K562 (cell line): Measurements from ENCODE around the gene CLIP1. TPM values are rescaled to one million over a fixed set of nuclear protein-coding genes. Genes with fewer than 3 reads are reported as not detected.

ENCODE experiments used
- CCNT2 ChIP-seq: IDR thresholded peaks from 2 replicates; pipeline ENCODE4 v1.6.1; 2011; ENCODE audit warnings: borderline replicate concordance, low read depth, mild to moderate bottlenecking, moderate library complexity, mixed read lengths, low read length; ENCODE audit not compliant: insufficient read length; ENCODE audit errors: extremely low read depth
- CREB1 ChIP-seq, 2 experiments: sonication (generic) in 1 of 2; formaldehyde crosslinking in 1 of 2; IDR thresholded peaks; 2 replicates each; pipeline versions ENCODE4 v1.6.1 to v1.8.0; 2012 to 2022; ENCODE audit warnings: inconsistent platforms in 1 of 2, mild to moderate bottlenecking in 1 of 2, missing genetic modification reagents in 1 of 2, moderate library complexity in 1 of 2
- ERF ChIP-seq: fragments of 450-650 bp; formaldehyde crosslinking; IDR thresholded peaks from 2 replicates; pipeline ENCODE4 v1.4.0; 2020; ENCODE audit warnings: mild to moderate bottlenecking, mixed read lengths
- ESRRA ChIP-seq: fragments of 450-650 bp; IDR thresholded peaks from 2 replicates; pipeline ENCODE4 v1.6.1; 2014; ENCODE audit warnings: low read depth, mild to moderate bottlenecking, moderate library complexity, borderline replicate concordance
- HBP1 ChIP-seq: fragments of 450-650 bp; formaldehyde crosslinking; IDR thresholded peaks from 2 replicates; pipeline ENCODE4 v1.4.0; 2022; ENCODE audit warnings: missing genetic modification characterization
- HLTF ChIP-seq: fragments of 450-650 bp; IDR thresholded peaks from 2 replicates; pipeline ENCODE4 v1.6.1; 2016
- HNRNPLL ChIP-seq: fragments of 200-400 bp; formaldehyde crosslinking; IDR thresholded peaks from 2 replicates; pipeline ENCODE4 v1.6.1; 2017; ENCODE audit warnings: low read length, low read depth, mild to moderate bottlenecking; ENCODE audit not compliant: poor library complexity, severe bottlenecking
- ID3 ChIP-seq, 2 experiments: fragments of 250-450 bp in 1 of 2; fragments of 450-650 bp in 1 of 2; sonication (Bioruptor Pico) in 1 of 2; IDR thresholded peaks; 2 replicates each; pipeline versions ENCODE4 v1.6.1 to v1.8.0; 2016 to 2021; ENCODE audit warnings: mild to moderate bottlenecking in 2 of 2, moderate library complexity in 2 of 2, missing compliant biosample characterization in 1 of 2, missing genetic modification characterization in 1 of 2
- KAT7 ChIP-seq: sonication (generic); formaldehyde crosslinking; IDR thresholded peaks from 2 replicates; pipeline ENCODE4 v1.8.0; 2022; ENCODE audit warnings: missing genetic modification reagents, mild to moderate bottlenecking, borderline replicate concordance
- MYNN ChIP-seq, 2 experiments: sonication (generic); formaldehyde crosslinking in 1 of 2; IDR thresholded peaks; 2 replicates each; pipeline versions ENCODE4 v1.5.0 to v1.6.1; 2016 to 2020; ENCODE audit warnings: antibody characterized with exemption in 1 of 2, missing genetic modification reagents in 1 of 2
- NCOR1 ChIP-seq: fragments of 450-650 bp; IDR thresholded peaks from 2 replicates; pipeline ENCODE4 v1.6.1; 2016; ENCODE audit warnings: mild to moderate bottlenecking, moderate library complexity
- NR2C1 ChIP-seq, 2 experiments: fragments of 450-650 bp; IDR thresholded peaks; 2 replicates each; pipeline ENCODE4 v1.6.1; 2017; ENCODE audit warnings: mild to moderate bottlenecking in 2 of 2, antibody characterized with exemption in 1 of 2, inconsistent platforms in 1 of 2, missing compliant biosample characterization in 1 of 2, missing genetic modification characterization in 1 of 2
- OTX1 ChIP-seq: fragments of 450-650 bp; formaldehyde crosslinking; IDR thresholded peaks from 2 replicates; pipeline ENCODE4 v1.4.0; 2022; ENCODE audit warnings: mild to moderate bottlenecking
- TRIM24 ChIP-seq, 2 experiments: fragments of 450-650 bp; IDR thresholded peaks; 2 replicates each; pipeline ENCODE4 v1.6.1; 2016
- ZNF354B ChIP-seq: fragments of 250-450 bp; sonication (Bioruptor Pico); IDR thresholded peaks from 2 replicates; pipeline ENCODE4 v1.4.0; 2020
- polyA plus RNA-seq, 8 experiments: library from polyadenylated mRNA; depleted of rRNA in 4 of 8; stranded (reverse) in 5 of 8; unstranded in 3 of 8; fragments of >200 nt; fragmentation: Nextera tagmentation in 2 of 8; fragmentation: Illumina TruSeq in 1 of 8; extraction: Ambion mirVana in 2 of 8; extraction: Trizol in 1 of 8; gene quantifications; 2 replicates each; pipeline versions ENCODE4 v1.2.1 to v1.2.3, GENCODE V29; 2011 to 2014; ENCODE audit warnings: inconsistent platforms in 1 of 8, missing spikeins in 1 of 8
- total RNA-seq, 7 experiments: library from RNA; depleted of rRNA in 6 of 7; stranded (reverse); fragments of >200 nt in 6 of 7; fragmentation: Illumina TruSeq in 2 of 7; extraction: Trizol in 2 of 7; gene quantifications; 2 replicates each; pipeline versions ENCODE4 v1.2.1 to v1.2.3, GENCODE V29; 2011 to 2021; ENCODE audit warnings: low replicate concordance in 1 of 7
- TF ChIP-seq, protein P1 (sequence below), 3 experiments: fragments of 200-800 bp in 1 of 3; fragments of 250-450 bp in 1 of 3; fragments of 450-650 bp in 1 of 3; sonication (Bioruptor Pico) in 1 of 3; sonication (Bioruptor generic) in 1 of 3; formaldehyde crosslinking in 1 of 3; IDR thresholded peaks; 2 replicates each; pipeline versions ENCODE4 v1.6.1 to v1.8.0; 2016 to 2022; ENCODE audit warnings: mild to moderate bottlenecking in 2 of 3, missing genetic modification characterization in 2 of 3, missing compliant biosample characterization in 1 of 3, moderate library complexity in 1 of 3
- TF ChIP-seq, protein P2 (sequence below): sonication (generic); formaldehyde crosslinking; IDR thresholded peaks from 2 replicates; pipeline ENCODE4 v1.8.0; 2022; ENCODE audit warnings: missing genetic modification reagents, mild to moderate bottlenecking, moderate library complexity, borderline replicate concordance

Gene CLIP1
- total and polyA plus RNA-seq, 9 of the 15 experiments (the other 6 are each of a cell fraction or from before 2014, with no cell fraction given): 5.8 to 33.9 (median 27.6) TPM

- TF ChIP-seq, protein P1, sequence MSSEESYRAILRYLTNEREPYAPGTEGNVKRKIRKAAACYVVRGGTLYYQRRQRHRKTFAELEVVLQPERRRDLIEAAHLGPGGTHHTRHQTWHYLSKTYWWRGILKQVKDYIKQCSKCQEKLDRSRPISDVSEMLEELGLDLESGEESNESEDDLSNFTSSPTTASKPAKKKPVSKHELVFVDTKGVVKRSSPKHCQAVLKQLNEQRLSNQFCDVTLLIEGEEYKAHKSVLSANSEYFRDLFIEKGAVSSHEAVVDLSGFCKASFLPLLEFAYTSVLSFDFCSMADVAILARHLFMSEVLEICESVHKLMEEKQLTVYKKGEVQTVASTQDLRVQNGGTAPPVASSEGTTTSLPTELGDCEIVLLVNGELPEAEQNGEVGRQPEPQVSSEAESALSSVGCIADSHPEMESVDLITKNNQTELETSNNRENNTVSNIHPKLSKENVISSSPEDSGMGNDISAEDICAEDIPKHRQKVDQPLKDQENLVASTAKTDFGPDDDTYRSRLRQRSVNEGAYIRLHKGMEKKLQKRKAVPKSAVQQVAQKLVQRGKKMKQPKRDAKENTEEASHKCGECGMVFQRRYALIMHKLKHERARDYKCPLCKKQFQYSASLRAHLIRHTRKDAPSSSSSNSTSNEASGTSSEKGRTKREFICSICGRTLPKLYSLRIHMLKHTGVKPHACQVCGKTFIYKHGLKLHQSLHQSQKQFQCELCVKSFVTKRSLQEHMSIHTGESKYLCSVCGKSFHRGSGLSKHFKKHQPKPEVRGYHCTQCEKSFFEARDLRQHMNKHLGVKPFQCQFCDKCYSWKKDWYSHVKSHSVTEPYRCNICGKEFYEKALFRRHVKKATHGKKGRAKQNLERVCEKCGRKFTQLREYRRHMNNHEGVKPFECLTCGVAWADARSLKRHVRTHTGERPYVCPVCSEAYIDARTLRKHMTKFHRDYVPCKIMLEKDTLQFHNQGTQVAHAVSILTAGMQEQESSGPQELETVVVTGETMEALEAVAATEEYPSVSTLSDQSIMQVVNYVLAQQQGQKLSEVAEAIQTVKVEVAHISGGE (CRISPR knock-in tag; IDR thresholded peaks at IDR 0.05): peak in 1 of 3 experiments; percentile 91; a peak in 2 of 6 replicates
- TF ChIP-seq ID3 (CRISPR knock-in tag; IDR thresholded peaks at IDR 0.05): no peak
- TF ChIP-seq ID3 (tag; IDR thresholded peaks at IDR 0.05): peak; percentile 87
- no peak for TF ChIP-seq ZNF354B (CRISPR knock-in tag)
- TF ChIP-seq CREB1 (IDR thresholded peaks at IDR 0.05): peak; percentile 53; the same call in 1 of the 2 replicates
- TF ChIP-seq CREB1 (CRISPR knock-in tag; IDR thresholded peaks at IDR 0.05): no peak; the same call in 1 of the 2 replicates
- TF ChIP-seq CCNT2: peak; percentile 33
- 0 out of 2 replicates have a peak, but pooled peaks have one; percentile 66 for TF ChIP-seq HBP1
- 0 out of 2 replicates have a peak, but pooled peaks have one; percentile 45 for TF ChIP-seq HLTF
- 0 out of 2 replicates have a peak, but pooled peaks have one; percentile 20 for TF ChIP-seq KAT7 (CRISPR knock-in tag)
- no peak for TF ChIP-seq ERF (CRISPR knock-in tag)
- TF ChIP-seq ESRRA: peak; percentile 55; the same call in 1 of the 2 replicates
- peak; percentile 30; the same call in 1 of the 2 replicates for TF ChIP-seq NCOR1
- no peak for TF ChIP-seq MYNN (IDR thresholded peaks at IDR 0.05)
- no peak for TF ChIP-seq MYNN (CRISPR knock-in tag; IDR thresholded peaks at IDR 0.05)
- peak; percentile 73 for TF ChIP-seq NR2C1 (IDR thresholded peaks at IDR 0.05)
- TF ChIP-seq NR2C1 (tag; IDR thresholded peaks at IDR 0.05): peak; percentile 69
- TF ChIP-seq OTX1 (CRISPR knock-in tag): no peak
- TF ChIP-seq HNRNPLL: peak; percentile 51
- peak in 1 of 2 experiments; percentile 63; a peak in 1 of 4 replicates for TF ChIP-seq TRIM24 (IDR thresholded peaks at IDR 0.05)
- TF ChIP-seq, protein P2, sequence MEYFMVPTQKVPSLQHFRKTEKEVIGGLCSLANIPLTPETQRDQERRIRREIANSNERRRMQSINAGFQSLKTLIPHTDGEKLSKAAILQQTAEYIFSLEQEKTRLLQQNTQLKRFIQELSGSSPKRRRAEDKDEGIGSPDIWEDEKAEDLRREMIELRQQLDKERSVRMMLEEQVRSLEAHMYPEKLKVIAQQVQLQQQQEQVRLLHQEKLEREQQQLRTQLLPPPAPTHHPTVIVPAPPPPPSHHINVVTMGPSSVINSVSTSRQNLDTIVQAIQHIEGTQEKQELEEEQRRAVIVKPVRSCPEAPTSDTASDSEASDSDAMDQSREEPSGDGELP (CRISPR knock-in tag): peak; percentile 91
These were observed 156.1 kb downstream of the CLIP1 start, which contains the start of gene VPS33A (continued) for GRCh38 chr12:122266230-122266901.
